GM23338 (cell line): ENCODE measurements around the gene AK2. TPM values are rescaled to one million over a fixed set of nuclear protein-coding genes. Genes with fewer than 3 reads are reported as not detected.

Source experiments
- ATAC-seq: fragments of 200-7000 bp; cut with Tn5 transposase; 3 replicates; pipeline ENCODE4 v1.9.1; 2020
- DNase-seq: peaks from one replicate; pipeline ENCODE4 v3.0.0-alpha.2; 2015; ENCODE audit warnings: low spot score
- H2AFZ ChIP-seq: fragments of 200-600 bp; sonication (generic); 2 replicates; pipeline ENCODE4 v1.8.0; 2016; ENCODE audit warnings: antibody characterized with exemption, mild to moderate bottlenecking, moderate library complexity
- H3F3A ChIP-seq: fragments of 200-600 bp; sonication (generic); replicated peaks from 2 replicates; pipeline ENCODE4 v1.8.0; 2017; ENCODE audit warnings: antibody characterized with exemption, mixed run types, low read depth
- H3K27ac ChIP-seq: fragments of 200-600 bp; sonication (generic); 2 replicates; pipeline ENCODE4 v1.6.1; 2016; ENCODE audit warnings: low read depth
- H3K27me3 ChIP-seq: fragments of 200-600 bp; sonication (generic); 2 replicates; pipeline ENCODE4 v1.8.0; 2016; ENCODE audit warnings: mild to moderate bottlenecking, mixed run types, moderate library complexity; ENCODE audit not compliant: insufficient read depth
- H3K36me3 ChIP-seq: fragments of 200-600 bp; sonication (generic); 2 replicates; pipeline ENCODE4 v1.8.0; 2016; ENCODE audit warnings: mild to moderate bottlenecking; ENCODE audit not compliant: insufficient read depth
- H3K4me1 ChIP-seq: fragments of 200-600 bp; sonication (generic); 2 replicates; pipeline ENCODE4 v1.8.0; 2016; ENCODE audit warnings: mild to moderate bottlenecking, moderate library complexity; ENCODE audit not compliant: insufficient read depth
- H3K4me2 ChIP-seq: fragments of 200-600 bp; sonication (generic); 2 replicates; pipeline ENCODE4 v1.7.1; 2017; ENCODE audit warnings: mixed run types
- H3K4me3 ChIP-seq: fragments of 200-600 bp; sonication (generic); 2 replicates; pipeline ENCODE4 v1.6.1; 2016; ENCODE audit warnings: mixed run types
- H3K79me2 ChIP-seq: fragments of 200-600 bp; sonication (generic); replicated peaks from 2 replicates; pipeline ENCODE4 v1.8.0; 2017; ENCODE audit warnings: mild to moderate bottlenecking; ENCODE audit not compliant: insufficient read depth
- H3K9me2 ChIP-seq: fragments of 200-600 bp; sonication (generic); 2 replicates; pipeline ENCODE4 v1.8.0; 2017; ENCODE audit not compliant: insufficient read depth
- H4K20me1 ChIP-seq: fragments of 200-600 bp; sonication (generic); replicated peaks from 2 replicates; pipeline ENCODE4 v1.8.0; 2017; ENCODE audit warnings: mild to moderate bottlenecking; ENCODE audit not compliant: insufficient read depth
- H3K27ac Mint-ChIP-seq: 2 replicates; pipeline ENCODE4 v1.8.0; 2020; ENCODE audit warnings: inconsistent platforms, mild to moderate bottlenecking, moderate library complexity, mixed read lengths
- H3K27me3 Mint-ChIP-seq: 3 replicates; pipeline ENCODE4 v1.8.0; 2022; ENCODE audit warnings: low read depth, mild to moderate bottlenecking, moderate library complexity, mixed read lengths, inconsistent platforms; ENCODE audit not compliant: insufficient read depth, poor library complexity
- H3K36me3 Mint-ChIP-seq: 3 replicates; pipeline ENCODE4 v1.8.0; 2021; ENCODE audit warnings: low read depth, mild to moderate bottlenecking, inconsistent platforms, moderate library complexity, mixed read lengths
- H3K4me1 Mint-ChIP-seq: 3 replicates; pipeline ENCODE4 v1.8.0; 2020; ENCODE audit warnings: mild to moderate bottlenecking, inconsistent platforms, mixed read lengths
- H3K4me3 Mint-ChIP-seq: 3 replicates; pipeline ENCODE4 v1.8.0; 2021; ENCODE audit warnings: moderate library complexity, mild to moderate bottlenecking, inconsistent platforms, mixed read lengths
- H3K9me3 Mint-ChIP-seq: 3 replicates; pipeline ENCODE4 v1.8.0; 2020; ENCODE audit warnings: moderate library complexity, mild to moderate bottlenecking, inconsistent platforms, mixed read lengths
- CREB1 ChIP-seq: fragments of 250-450 bp; sonication (Bioruptor Pico); IDR thresholded peaks from 2 replicates; pipeline ENCODE4 v1.5.0; 2020; ENCODE audit warnings: low read depth, mild to moderate bottlenecking, moderate library complexity
- CTCF ChIP-seq, 2 experiments: fragments of 200-600 bp in 1 of 2; sonication (generic) in 1 of 2; conservative IDR thresholded peaks; 2 replicates each; pipeline versions ENCODE4 v1.5.1 to v1.6.1; 2016 to 2017; ENCODE audit warnings: antibody characterized with exemption in 2 of 2, low read depth in 2 of 2, mild to moderate bottlenecking in 2 of 2, moderate library complexity in 1 of 2
- ETS1 ChIP-seq: IDR thresholded peaks from 2 replicates; pipeline ENCODE4 v1.6.1; 2016; ENCODE audit warnings: antibody characterized with exemption
- EZH2 ChIP-seq: fragments of 200-600 bp; sonication (generic); IDR thresholded peaks from one replicate; pipeline ENCODE4 v1.8.0; 2017; ENCODE audit warnings: antibody characterized with exemption, mild to moderate bottlenecking, low read depth; ENCODE audit not compliant: unreplicated experiment
- JUNB ChIP-seq: IDR thresholded peaks from one replicate; pipeline ENCODE4 v1.6.1; 2016; ENCODE audit warnings: antibody characterized with exemption; ENCODE audit not compliant: unreplicated experiment
- NANOG ChIP-seq: IDR thresholded peaks from 2 replicates; pipeline ENCODE4 v1.6.1; 2016; ENCODE audit warnings: antibody characterized with exemption, borderline replicate concordance
- POLR2AphosphoS5 ChIP-seq: IDR thresholded peaks from 2 replicates; pipeline ENCODE4 v1.6.1; 2016; ENCODE audit warnings: antibody characterized with exemption, low read depth
- REST ChIP-seq: IDR thresholded peaks from one replicate; pipeline ENCODE4 v1.6.1; 2018; ENCODE audit warnings: antibody characterized with exemption; ENCODE audit not compliant: unreplicated experiment
- STAT1 ChIP-seq: IDR thresholded peaks from one replicate; pipeline ENCODE4 v1.6.1; 2016; ENCODE audit warnings: antibody characterized with exemption; ENCODE audit not compliant: unreplicated experiment
- ZNF114 ChIP-seq: fragments of 250-450 bp; sonication (Bioruptor Pico); IDR thresholded peaks from 2 replicates; pipeline ENCODE4 v1.5.0; 2020; ENCODE audit warnings: mild to moderate bottlenecking, moderate library complexity
- polyA plus RNA-seq: library from polyadenylated mRNA; unstranded; fragments of >200 nt; fragmentation: Nextera tagmentation; extraction: Ambion mirVana; gene quantifications from 2 replicates; pipeline ENCODE4 v1.2.1, GENCODE V29; 2016
- total RNA-seq: library from RNA; depleted of rRNA; stranded (reverse); fragments of >200 nt; shearing (Covaris generic); gene quantifications from 2 replicates; pipeline ENCODE4 v1.2.3, GENCODE V29; 2014

The AK2 gene
- total and polyA plus RNA-seq, 2 experiments from 2014 or later: 125 to 142 TPM

- DNase-seq (no peak), ATAC-seq (no peak)
- Histone ChIP-seq H3K4me1 (no peaks in the 10 kb centered on the region), H3K79me2 (no peaks in the 10 kb centered on the region), H3F3A (0 out of 2 replicates have a peak, but pooled peaks cover 3% of the 10 kb centered on the region), H3K36me3 (no peaks in the 10 kb centered on the region), H3K9me2 (no peaks in the 10 kb centered on the region), H2AFZ (no peak overlapping the region), H3K27ac (no peak overlapping the region), H3K4me2 (no peak overlapping the region), H3K4me3 (no peak overlapping the region), H4K20me1 (no peaks in the 10 kb centered on the region), H3K27me3 (no peaks in the 10 kb centered on the region)
- no peak overlapping the region for H3K4me3 Mint-ChIP-seq
- H3K4me1 Mint-ChIP-seq: no peaks in the 10 kb centered on the region
- H3K9me3 Mint-ChIP-seq: peaks cover 27% of the 10 kb centered on the region
- H3K36me3 Mint-ChIP-seq: peaks cover 7% of the 10 kb centered on the region
- TF ChIP-seq POLR2AphosphoS5: no peak
- TF ChIP-seq STAT1: no peak
- TF ChIP-seq JUNB: no peak
- TF ChIP-seq ETS1: no peak
- TF ChIP-seq EZH2: no peak
- H3K27me3 Mint-ChIP-seq: no peaks in the 10 kb centered on the region
- H3K27ac Mint-ChIP-seq: no peak overlapping the region
Measured at GRCh38 chr1:33057095-33057494, 20.4 kb upstream of the AK2 start.

GRCh38 chr1:33056426-33056825, 19.7 kb upstream of the AK2 start:
- no peaks in the 10 kb centered on the region for H3K4me1 ChIP-seq
- Mint-ChIP-seq H3K9me3 (peaks cover 21% of the 10 kb centered on the region), H3K4me3 (no peak overlapping the region), H3K27me3 (no peaks in the 10 kb centered on the region), H3K36me3 (peaks cover 3% of the 10 kb centered on the region), H3K27ac (no peak overlapping the region), H3K4me1 (no peaks in the 10 kb centered on the region)
- no peaks in the 10 kb centered on the region for H3K9me2 ChIP-seq
- no peak overlapping the region for H3K4me2 ChIP-seq
- H3K27ac ChIP-seq: no peak overlapping the region
- no peaks in the 10 kb centered on the region for H3K27me3 ChIP-seq
- no peaks in the 10 kb centered on the region for H3K79me2 ChIP-seq
- no peaks in the 10 kb centered on the region for H3K36me3 ChIP-seq
- no peak for ATAC-seq
- 0 out of 2 replicates have a peak, but pooled peaks cover 3% of the 10 kb centered on the region for H3F3A ChIP-seq
- H2AFZ ChIP-seq: no peak overlapping the region
- H4K20me1 ChIP-seq: no peaks in the 10 kb centered on the region
- no peak for DNase-seq
- H3K4me3 ChIP-seq: no peak overlapping the region
- no peak for TF ChIP-seq JUNB
- TF ChIP-seq ETS1: no peak
- TF ChIP-seq EZH2: no peak
- TF ChIP-seq REST: no peak
- TF ChIP-seq ZNF114: no peak
- TF ChIP-seq CTCF (conservative IDR thresholded peaks at IDR 0.05; ENCODE audit: low read depth in 2 of 2): no peak
- no peak for TF ChIP-seq STAT1
- no peak for TF ChIP-seq POLR2AphosphoS5
- TF ChIP-seq CREB1: no peak
- TF ChIP-seq NANOG: no peak
